ENCODE data around the gene SET.

SET gene

GRCh38 chr9:128731093-128731492 lies 42.1 kb downstream of the SET start:
- DNase-seq (ENCODE audit: low read depth), result no peak

- no peak for DNase-seq (ENCODE audit: low read depth)
These were observed 42.7 kb downstream of the SET start for GRCh38 chr9:128731691-128732090.

GRCh38 chr9:128732576-128732975 lies 43.6 kb downstream of the SET start:
- no peak for DNase-seq (ENCODE audit: low read depth)

- peak; percentile 65 for DNase-seq (ENCODE audit: low read depth)
These were observed 44.2 kb downstream of the SET start for GRCh38 chr9:128733256-128733655.

- no peak for DNase-seq (ENCODE audit: low read depth)
These were observed 46.4 kb downstream of the SET start for GRCh38 chr9:128735373-128735772.

- no peak for DNase-seq (ENCODE audit: low read depth)
These were observed 53.4 kb downstream of the SET start for GRCh38 chr9:128742401-128742800.

- no peak for DNase-seq (ENCODE audit: low read depth)
These were observed 54.4 kb downstream of the SET start for GRCh38 chr9:128743421-128743820.

Measured in fibroblast of gingiva (primary cell).